Osteoblast (primary cell): ENCODE results near the gene KDM1B. TPM values are rescaled to one million over a fixed set of nuclear protein-coding genes. Genes with fewer than 3 reads are reported as not detected.

ENCODE experiments used
- DNase-seq: peaks from one replicate; pipeline ENCODE4 v3.0.0; 2011; ENCODE audit warnings: low spot score, mixed read lengths; ENCODE audit not compliant: insufficient read length; ENCODE audit errors: missing footprints
- H2AFZ ChIP-seq: 2 replicates; pipeline ENCODE4 v1.6.0; 2011; ENCODE audit warnings: mild to moderate bottlenecking, low read length
- H3K27ac ChIP-seq: 2 replicates; pipeline ENCODE4 v1.5.1; 2011; ENCODE audit warnings: mild to moderate bottlenecking, low read depth, low read length, moderate library complexity
- H3K27me3 ChIP-seq: 2 replicates; pipeline ENCODE4 v1.6.0; 2012; ENCODE audit warnings: mild to moderate bottlenecking, control low read depth, inconsistent platforms, low read length, moderate library complexity; ENCODE audit not compliant: insufficient read depth
- H3K36me3 ChIP-seq: 2 replicates; pipeline ENCODE4 v1.5.1; 2011; ENCODE audit warnings: mild to moderate bottlenecking, low read length, control low read depth, moderate library complexity; ENCODE audit not compliant: insufficient read depth
- H3K4me1 ChIP-seq: 2 replicates; pipeline ENCODE4 v1.5.1; 2011; ENCODE audit warnings: mild to moderate bottlenecking, low read length, control low read depth, moderate library complexity; ENCODE audit not compliant: insufficient read depth
- H3K4me2 ChIP-seq: 2 replicates; pipeline ENCODE4 v1.6.0; 2011; ENCODE audit warnings: mild to moderate bottlenecking, low read length; ENCODE audit not compliant: insufficient read depth
- H3K4me3 ChIP-seq: fragments of 200-600 bp; sonication (generic); 3 replicates; pipeline ENCODE4 v1.5.1; 2012; ENCODE audit warnings: mild to moderate bottlenecking, low read length, inconsistent platforms; ENCODE audit not compliant: insufficient read depth
- H3K79me2 ChIP-seq: 2 replicates; pipeline ENCODE4 v1.6.0; 2012; ENCODE audit warnings: mild to moderate bottlenecking, low read length, control low read depth, inconsistent platforms; ENCODE audit not compliant: insufficient read depth
- H3K9me3 ChIP-seq: 2 replicates; pipeline ENCODE4 v1.5.1; 2011; ENCODE audit warnings: low read depth, low read length, control low read depth
- H4K20me1 ChIP-seq: 2 replicates; pipeline ENCODE4 v1.6.0; 2012; ENCODE audit warnings: mild to moderate bottlenecking, low read length, control low read depth; ENCODE audit not compliant: insufficient read depth
- CTCF ChIP-seq: IDR thresholded peaks from 2 replicates; pipeline ENCODE4 v1.5.1; 2011; ENCODE audit warnings: mild to moderate bottlenecking, low read depth, low read length, moderate library complexity; ENCODE audit errors: extremely low read depth
- total RNA-seq: library from RNA; depleted of rRNA; stranded (reverse); fragments of >200 nt; gene quantifications from 2 replicates; pipeline ENCODE4 v1.2.3, GENCODE V29; 2012

The KDM1B gene
- total RNA-seq, 1 donor, result 17.7 TPM

DNA sequence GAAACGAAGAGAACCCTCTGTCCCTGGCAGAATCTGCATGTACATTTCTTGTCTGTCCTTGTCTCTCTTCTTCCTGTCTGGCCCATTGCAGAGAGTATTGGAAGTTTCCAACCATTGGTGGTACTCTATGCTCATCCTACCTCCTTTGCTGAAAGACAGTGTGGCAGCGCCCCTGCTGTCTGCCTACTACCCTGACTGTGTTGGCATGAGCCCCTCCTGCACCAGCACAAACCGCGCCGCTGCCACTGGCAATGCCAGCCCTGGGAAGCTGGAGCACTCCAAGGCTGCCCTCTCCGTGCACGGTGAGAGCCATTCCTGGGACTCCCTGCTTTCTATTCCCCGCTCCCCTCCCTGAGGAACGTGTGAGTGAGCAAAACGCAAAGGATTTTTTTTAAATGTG is 32.5 kb downstream of the KDM1B start:
- Histone ChIP-seq H3K27me3 (no peaks in the 10 kb centered on the region), H3K36me3 (peaks cover 8% of the 10 kb centered on the region), H3K4me3 (no peak overlapping the region), H3K4me1 (no peaks in the 10 kb centered on the region), H3K79me2 (no peaks in the 10 kb centered on the region), H3K4me2 (no peak overlapping the region), H3K9me3 (no peaks in the 10 kb centered on the region), H3K27ac (no peak overlapping the region), H2AFZ (no peak overlapping the region), H4K20me1 (no peaks in the 10 kb centered on the region)
- DNase-seq, result no peak
- no peak for TF ChIP-seq CTCF

DNA sequence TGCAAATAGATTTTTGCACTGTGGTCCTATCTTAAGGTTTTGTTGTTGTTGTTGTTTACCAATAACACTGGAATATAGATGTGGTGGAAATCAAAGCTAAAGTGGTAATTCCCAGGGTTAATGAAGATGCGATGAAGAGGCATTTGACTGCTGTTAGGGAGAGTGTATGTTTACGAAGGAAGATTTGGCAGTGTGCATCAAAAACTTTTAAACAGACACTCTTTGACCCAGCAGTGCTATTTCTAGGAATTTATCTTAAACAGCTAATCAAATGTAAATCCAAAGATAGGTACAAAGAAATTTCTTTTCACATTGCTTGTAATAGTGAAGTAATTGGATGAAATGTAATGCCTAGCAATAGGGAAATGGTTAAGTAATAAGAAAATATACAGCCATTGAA is 34.0 kb downstream of the KDM1B start:
- peaks cover 8% of the 10 kb centered on the region for H3K36me3 ChIP-seq
- TF ChIP-seq CTCF, result no peak
- no peaks in the 10 kb centered on the region for H3K4me1 ChIP-seq
- DNase-seq, result no peak
- H3K9me3 ChIP-seq, result no peaks in the 10 kb centered on the region
- no peaks in the 10 kb centered on the region for H4K20me1 ChIP-seq
- H3K27me3 ChIP-seq, result no peaks in the 10 kb centered on the region
- H2AFZ ChIP-seq, result no peak overlapping the region
- no peak overlapping the region for H3K4me2 ChIP-seq
- no peaks in the 10 kb centered on the region for H3K79me2 ChIP-seq
- H3K27ac ChIP-seq, result no peak overlapping the region
- no peak overlapping the region for H3K4me3 ChIP-seq

- no peak overlapping the region for H3K4me2 ChIP-seq
- H3K9me3 ChIP-seq, result no peaks in the 10 kb centered on the region
- H3K4me1 ChIP-seq, result no peaks in the 10 kb centered on the region
- H3K36me3 ChIP-seq, result peaks cover 8% of the 10 kb centered on the region
- no peaks in the 10 kb centered on the region for H4K20me1 ChIP-seq
- no peaks in the 10 kb centered on the region for H3K27me3 ChIP-seq
- no peak overlapping the region for H2AFZ ChIP-seq
- DNase-seq, result no peak
- TF ChIP-seq CTCF, result no peak
- no peaks in the 10 kb centered on the region for H3K79me2 ChIP-seq
- no peak overlapping the region for H3K27ac ChIP-seq
- no peak overlapping the region for H3K4me3 ChIP-seq
Observed at GRCh38 chr6:18192026-18192425, 36.8 kb downstream of the KDM1B start.

DNA sequence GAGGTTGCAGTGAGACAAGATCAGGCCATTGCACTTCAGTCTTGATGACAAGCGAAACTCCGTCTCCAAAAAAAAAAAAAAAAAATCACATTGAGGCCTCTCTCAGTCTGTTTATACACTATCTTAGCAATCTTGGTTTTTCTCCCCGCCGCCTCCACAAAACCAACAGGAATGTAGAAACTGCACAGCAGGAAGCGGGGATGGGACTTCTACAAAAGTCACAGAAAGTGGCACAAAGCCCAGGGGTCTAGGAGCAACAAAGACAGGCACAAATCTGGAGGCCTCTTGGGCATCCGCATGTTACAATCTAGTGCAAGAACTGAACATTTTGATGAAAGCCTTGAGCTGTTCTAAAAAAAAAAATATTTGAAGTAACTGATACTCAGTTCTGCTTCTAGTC is 48.6 kb downstream of the KDM1B start:
- Histone ChIP-seq H3K9me3 (no peaks in the 10 kb centered on the region), H3K36me3 (no peaks in the 10 kb centered on the region), H3K4me3 (no peak overlapping the region), H3K27me3 (no peaks in the 10 kb centered on the region), H2AFZ (peak overlapping the region; percentile 57), H3K4me2 (peak overlapping the region; percentile 38), H3K79me2 (no peaks in the 10 kb centered on the region), H4K20me1 (no peaks in the 10 kb centered on the region), H3K4me1 (peaks cover 13% of the 10 kb centered on the region), H3K27ac (no peak overlapping the region)
- no peak for DNase-seq
- no peak for TF ChIP-seq CTCF
